MCF 10A (cell line): Measurements from ENCODE around the gene CPNE4. TPM values are rescaled to one million over a fixed set of nuclear protein-coding genes. Genes with fewer than 3 reads are reported as not detected.

Experiments used
- BruUV-seq: library from RNA; stranded (reverse); fragments of 400-500 nt; replicated peaks from 2 replicates; lab custom pipeline; 2021; lab: Mats Ljungman, UMichigan
- CTCF ChIA-PET: fragments of 300-600 bp; sonication (Branson Sonifier 250); formaldehyde crosslinking; extraction: SDS; loops from one replicate; lab custom pipeline; 2021; ENCODE audit warnings: antibody characterized with exemption, inconsistent platforms; lab: Yijun Ruan, JAX
- POLR2A ChIA-PET: fragments of 300-600, 350-650 bp; sonication (Branson Sonifier 250); formaldehyde crosslinking; extraction: SDS; loops from one replicate; lab custom pipeline; 2020; ENCODE audit warnings: antibody characterized with exemption, inconsistent platforms; lab: Yijun Ruan, JAX
- DNase-seq: peaks from one replicate; pipeline ENCODE4 v3.0.0-alpha.2; 2018; ENCODE audit not compliant: unreplicated experiment
- H3K27ac Mint-ChIP-seq: one replicate; pipeline ENCODE4 v1.8.0; 2022; ENCODE audit warnings: mild to moderate bottlenecking, low read depth, mixed read lengths; ENCODE audit not compliant: unreplicated experiment
- H3K27me3 Mint-ChIP-seq: one replicate; pipeline ENCODE4 v1.8.0; 2022; ENCODE audit warnings: mixed read lengths; ENCODE audit not compliant: insufficient read depth, unreplicated experiment
- H3K36me3 Mint-ChIP-seq: one replicate; pipeline ENCODE4 v1.8.0; 2022; ENCODE audit warnings: mild to moderate bottlenecking, moderate library complexity, mixed read lengths; ENCODE audit not compliant: insufficient read depth, unreplicated experiment
- H3K4me1 Mint-ChIP-seq: one replicate; pipeline ENCODE4 v1.8.0; 2022; ENCODE audit warnings: mixed read lengths; ENCODE audit not compliant: insufficient read depth, unreplicated experiment
- H3K4me3 Mint-ChIP-seq: one replicate; pipeline ENCODE4 v1.8.0; 2022; ENCODE audit warnings: mild to moderate bottlenecking, moderate library complexity, mixed read lengths; ENCODE audit not compliant: unreplicated experiment
- H3K9me3 Mint-ChIP-seq: one replicate; pipeline ENCODE4 v1.8.0; 2022; ENCODE audit warnings: mixed read lengths; ENCODE audit not compliant: unreplicated experiment
- CTCF ChIP-seq: fragments of 200-600 bp; IDR thresholded peaks from one replicate; pipeline ENCODE4 v1.8.0; 2022; ENCODE audit warnings: antibody characterized with exemption, mild to moderate bottlenecking; ENCODE audit not compliant: unreplicated experiment
- intact Hi-C: fragments of 100-400 bp; cut with micrococcal nuclease; formaldehyde crosslinking; loops from 2 replicates; pipeline ENCODE4 v1.14.1; 2022
- total RNA-seq: library from RNA; stranded (reverse); gene quantifications from 2 replicates; pipeline ENCODE4 v1.2.3, GENCODE V29; 2022

The CPNE4 gene
- total RNA-seq, 1 experiment from 2014 or later: not detected

- Mint-ChIP-seq H3K27ac (no peak overlapping the region), H3K36me3 (no peaks in the 10 kb centered on the region), H3K27me3 (no peaks in the 10 kb centered on the region), H3K4me1 (no peaks in the 10 kb centered on the region), H3K9me3 (no peaks in the 10 kb centered on the region), H3K4me3 (no peak overlapping the region)
- CTCF ChIA-PET: no interaction called here
- no TSS peak for BruUV-seq
- DNase-seq: no peak
- intact Hi-C loops: no loop called here
- no peak for TF ChIP-seq CTCF
- POLR2A ChIA-PET: no interaction called here
Observed at GRCh38 chr3:131868203-131868602, 166.6 kb downstream of the CPNE4 start.

- Mint-ChIP-seq H3K4me3 (no peak overlapping the region), H3K27me3 (no peaks in the 10 kb centered on the region), H3K9me3 (no peaks in the 10 kb centered on the region), H3K27ac (no peak overlapping the region), H3K36me3 (no peaks in the 10 kb centered on the region), H3K4me1 (no peaks in the 10 kb centered on the region)
- TF ChIP-seq CTCF: no peak
- BruUV-seq: no TSS peak
- intact Hi-C loops: no loop called here
- ChIA-PET POLR2A (no interaction called here), CTCF (interaction anchor here (0.7 to 1.0 kb wide), 2 partner anchors 16 to 151 kb away, joined by 3 read pairs; no protein-coding TSS in a partner anchor)
- DNase-seq: peak; percentile 44
Observed at GRCh38 chr3:131856171-131856570, 178.6 kb downstream of the CPNE4 start.

GRCh38 chr3:131850223-131850622, 184.6 kb downstream of the CPNE4 start:
- no peak for TF ChIP-seq CTCF
- H3K9me3 Mint-ChIP-seq: no peaks in the 10 kb centered on the region
- BruUV-seq: no TSS peak
- no peak overlapping the region for H3K4me3 Mint-ChIP-seq
- ChIA-PET POLR2A (no interaction called here), CTCF (interaction anchor here (1.4 kb wide), 2 partner anchors 55 to 188 kb away, joined by 3 read pairs; no protein-coding TSS in a partner anchor)
- no peaks in the 10 kb centered on the region for H3K4me1 Mint-ChIP-seq
- DNase-seq: no peak
- intact Hi-C loops: no loop called here
- H3K27ac Mint-ChIP-seq: no peak overlapping the region
- no peaks in the 10 kb centered on the region for H3K36me3 Mint-ChIP-seq
- H3K27me3 Mint-ChIP-seq: peaks cover 11% of the 10 kb centered on the region

- DNase-seq: no peak
- Mint-ChIP-seq H3K27me3 (peaks cover 11% of the 10 kb centered on the region), H3K4me3 (no peak overlapping the region), H3K27ac (no peak overlapping the region), H3K36me3 (no peaks in the 10 kb centered on the region), H3K9me3 (no peaks in the 10 kb centered on the region), H3K4me1 (no peaks in the 10 kb centered on the region)
- intact Hi-C loops: no loop called here
- BruUV-seq: no TSS peak
- POLR2A ChIA-PET: no interaction called here
- CTCF ChIA-PET: interaction anchor here (1.4 kb wide), 1 partner anchor 55 kb away, joined by 3 read pairs; no protein-coding TSS in a partner anchor
- no peak for TF ChIP-seq CTCF
Observed at GRCh38 chr3:131849616-131850015, 185.2 kb downstream of the CPNE4 start.
